GM12878 (cell line): ENCODE results near the gene YPEL2. TPM values are rescaled to one million over a fixed set of nuclear protein-coding genes. Genes with fewer than 3 reads are reported as not detected.

Experiments used
- ATAC-seq: fragments of 200-7000 bp; cut with Tn5 transposase; 3 replicates; pipeline ENCODE4 v1.9.1; 2020; ENCODE audit warnings: mild to moderate bottlenecking, moderate library complexity
- BruUV-seq: library from RNA; stranded (reverse); fragments of 400-500 nt; replicated peaks from 2 replicates; lab custom pipeline; 2021; lab: Mats Ljungman, UMichigan
- CTCF ChIA-PET: fragments of 300-600 bp; sonication (Branson Sonifier 250); formaldehyde crosslinking; extraction: SDS; loops from one replicate; lab custom pipeline; 2021; ENCODE audit warnings: inconsistent platforms; lab: Yijun Ruan, JAX
- POLR2A ChIA-PET: fragments of 350-600 bp; formaldehyde crosslinking; extraction: SDS; loops from one replicate; lab custom pipeline; 2021; ENCODE audit warnings: inconsistent platforms; lab: Charles Lee
- RAD21 ChIA-PET: fragments of 300-600 bp; sonication (Branson Sonifier 250); formaldehyde crosslinking; loops from one replicate; lab custom pipeline; 2023; ENCODE audit warnings: antibody characterized with exemption; ENCODE audit not compliant: unreplicated experiment; lab: Charles Lee
- SMC1A ChIA-PET: fragments of 300-600 bp; sonication (Branson Sonifier 250); formaldehyde crosslinking; loops from one replicate; lab custom pipeline; 2023; ENCODE audit not compliant: unreplicated experiment, uncharacterized antibody; lab: Charles Lee
- DNase-seq: peaks from one replicate; pipeline ENCODE4 v3.0.0-alpha.2; 2011; ENCODE audit warnings: low read depth, low spot score
- FAIRE-seq: peaks from 3 replicates; lab custom pipeline; 2011; peaks lifted over from hg19 to GRCh38; lab: Jason Lieb, UNC
- H2AFZ ChIP-seq: 2 replicates; pipeline ENCODE4 v1.6.0; 2011; ENCODE audit warnings: low read depth, low read length, control low read depth; ENCODE audit not compliant: control insufficient read depth
- H3K27ac ChIP-seq: 2 replicates; pipeline ENCODE4 v1.5.1; 2011; ENCODE audit warnings: control low read depth; ENCODE audit not compliant: control insufficient read depth, insufficient read depth
- H3K27me3 ChIP-seq, 2 experiments: replicated peaks in 1 of 2; 2 replicates each; pipeline versions ENCODE4 v1.6.0 to v1.6.1; 2011; ENCODE audit warnings: low read length in 1 of 2; ENCODE audit not compliant: control insufficient read depth in 2 of 2, insufficient read depth in 2 of 2
- H3K36me3 ChIP-seq, 2 experiments: 2 replicates each; pipeline ENCODE4 v1.5.1; 2011; ENCODE audit warnings: low read length in 1 of 2; ENCODE audit not compliant: control insufficient read depth in 2 of 2, insufficient read depth in 2 of 2
- H3K4me1 ChIP-seq: 2 replicates; pipeline ENCODE4 v1.6.1; 2011; ENCODE audit warnings: mild to moderate bottlenecking, low read length, moderate library complexity, mixed read lengths; ENCODE audit not compliant: control insufficient read depth, insufficient read depth
- H3K4me2 ChIP-seq: 2 replicates; pipeline ENCODE4 v1.6.0; 2011; ENCODE audit warnings: control low read depth; ENCODE audit not compliant: control insufficient read depth, insufficient read depth
- H3K4me3 ChIP-seq: fragments of 200-600 bp; sonication (generic); 2 replicates; pipeline ENCODE4 v1.5.1; 2016
- H3K79me2 ChIP-seq: 2 replicates; pipeline ENCODE4 v1.6.0; 2011; ENCODE audit warnings: low read length; ENCODE audit not compliant: control insufficient read depth, insufficient read depth
- H3K9ac ChIP-seq: 2 replicates; pipeline ENCODE4 v1.8.0; 2011; ENCODE audit warnings: low read length, control low read depth, mixed read lengths; ENCODE audit not compliant: control insufficient read depth, insufficient read depth
- H3K9me3 ChIP-seq: replicated peaks from 3 replicates; pipeline ENCODE4 v1.5.1; 2011; ENCODE audit warnings: mild to moderate bottlenecking, low read length; ENCODE audit not compliant: control insufficient read depth, insufficient read depth
- H4K20me1 ChIP-seq: 2 replicates; pipeline ENCODE4 v1.6.0; 2011; ENCODE audit not compliant: control insufficient read depth, insufficient read depth
- ESRRA ChIP-seq: IDR thresholded peaks from 2 replicates; pipeline ENCODE4 v1.6.1; 2012; ENCODE audit warnings: mild to moderate bottlenecking, low read length, improper control_type of control experiment
- RELA ChIP-seq: fragments of 450-650 bp; IDR thresholded peaks from 2 replicates; pipeline ENCODE4 v1.8.0; 2014; ENCODE audit warnings: borderline replicate concordance; ENCODE audit not compliant: partially characterized antibody
- WGBS: methylation state at CpG from one replicate; pipeline ENCODE4 v1.1.6; 2016; ENCODE audit warnings: low lambda C conversion rate; ENCODE audit not compliant: insufficient replicate concordance, insufficient coverage; ENCODE audit errors: missing lambda C conversion rate; 5-methylcytosine and 5-hydroxymethylcytosine counted together
- in situ Hi-C: fragments of 300-500 bp; cut with MboI; formaldehyde crosslinking; loops from 9 replicates; pipeline ENCODE4 v1.14.3; 2018; ENCODE audit warnings: mixed read lengths
- intact Hi-C: fragments of 100-400 bp; cut with micrococcal nuclease; formaldehyde crosslinking; loops from one replicate; pipeline ENCODE4 v1.14.2; 2022; ENCODE audit not compliant: unreplicated experiment
- polyA plus RNA-seq, 11 experiments: library from polyadenylated mRNA; depleted of rRNA in 4 of 11; unstranded in 6 of 11; stranded (reverse) in 5 of 11; fragments of >200 nt; fragmentation: Nextera tagmentation in 4 of 11; fragmentation: Illumina TruSeq in 1 of 11; extraction: Ambion mirVana in 4 of 11; extraction: Trizol in 1 of 11; gene quantifications; 1 replicate in 1 of 11; 2 replicates in 10 of 11; pipeline versions ENCODE4 v1.2.1 to v1.2.3, GENCODE V29; 2011 to 2016; ENCODE audit warnings: inconsistent platforms in 2 of 11, missing spikeins in 2 of 11, low read depth in 1 of 11
- total RNA-seq, 4 experiments: library from RNA; depleted of rRNA in 3 of 4; stranded (reverse); fragments of >200 nt in 3 of 4; fragmentation: Illumina TruSeq in 1 of 4; extraction: Trizol in 1 of 4; gene quantifications; 2 replicates each; pipeline versions ENCODE4 v1.2.1 to v1.2.3, GENCODE V29; 2013 to 2021
- TF ChIP-seq, protein P1 (sequence below): fragments of 450-650 bp; IDR thresholded peaks from 2 replicates; pipeline ENCODE4 v1.6.1; 2017; ENCODE audit warnings: borderline replicate concordance

Gene YPEL2
- total and polyA plus RNA-seq, 10 of the 15 experiments (the other 5 are each of a cell fraction or from before 2014, with no cell fraction given), result 0.11 to 8.1 (median 0.48) TPM

DNA sequence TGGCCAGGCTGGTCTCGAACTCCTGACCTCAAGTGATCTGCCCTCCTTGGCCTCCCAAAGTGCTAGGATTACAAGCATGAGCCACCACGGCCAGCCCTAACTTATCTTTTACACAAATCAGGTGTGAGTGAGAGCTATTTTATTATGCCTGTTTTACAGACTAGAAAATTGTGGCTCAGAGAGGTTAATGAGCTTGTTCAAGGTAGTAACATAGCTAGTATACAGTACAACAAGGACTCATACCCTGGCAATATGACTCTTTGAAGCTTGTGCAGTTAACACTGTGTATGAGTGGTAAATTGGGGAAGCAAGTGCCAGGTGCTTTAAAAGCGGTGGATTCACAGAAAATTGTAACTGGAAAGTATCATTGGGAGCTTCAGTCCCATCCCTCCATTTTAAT, 49.0 kb downstream of the YPEL2 start:
- Histone ChIP-seq H3K4me2 (no peak overlapping the region), H3K36me3 (no peaks in the 10 kb centered on the region), H3K27ac (no peak overlapping the region), H3K9ac (no peak overlapping the region)
- FAIRE-seq, result no peak
- SMC1A ChIA-PET, result interaction anchor here (0.9 to 1.8 kb wide), 4 partner anchors 12 to 51 kb away, joined by 3 to 5 read pairs (median 3); no protein-coding TSS in a partner anchor
- intact Hi-C loops, result no loop called here
- TF ChIP-seq, protein P1, sequence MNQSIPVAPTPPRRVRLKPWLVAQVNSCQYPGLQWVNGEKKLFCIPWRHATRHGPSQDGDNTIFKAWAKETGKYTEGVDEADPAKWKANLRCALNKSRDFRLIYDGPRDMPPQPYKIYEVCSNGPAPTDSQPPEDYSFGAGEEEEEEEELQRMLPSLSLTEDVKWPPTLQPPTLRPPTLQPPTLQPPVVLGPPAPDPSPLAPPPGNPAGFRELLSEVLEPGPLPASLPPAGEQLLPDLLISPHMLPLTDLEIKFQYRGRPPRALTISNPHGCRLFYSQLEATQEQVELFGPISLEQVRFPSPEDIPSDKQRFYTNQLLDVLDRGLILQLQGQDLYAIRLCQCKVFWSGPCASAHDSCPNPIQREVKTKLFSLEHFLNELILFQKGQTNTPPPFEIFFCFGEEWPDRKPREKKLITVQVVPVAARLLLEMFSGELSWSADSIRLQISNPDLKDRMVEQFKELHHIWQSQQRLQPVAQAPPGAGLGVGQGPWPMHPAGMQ, result no peak
- TF ChIP-seq, all 136 proteins: peak for 0
- Histone ChIP-seq H2AFZ (no peak overlapping the region), H3K79me2 (no peaks in the 10 kb centered on the region), H3K9me3 (no peaks in the 10 kb centered on the region; the same call in 2 of the 3 replicates), H3K27me3 (no peaks in the 10 kb centered on the region), H4K20me1 (no peaks in the 10 kb centered on the region), H3K4me3 (no peak overlapping the region), H3K4me1 (peaks cover 16% of the 10 kb centered on the region)
- CTCF ChIA-PET, result interaction anchor here (0.6 to 1.3 kb wide), 4 partner anchors 22 to 1236 kb away, joined by 3 to 4 read pairs (median 3); no protein-coding TSS in a partner anchor
- POLR2A ChIA-PET, result no interaction called here
- no TSS peak for BruUV-seq
- ATAC-seq (no peak), DNase-seq (no peak)
- RAD21 ChIA-PET, result interaction anchor here (1.4 kb wide), 1 partner anchor 50 kb away, joined by 3 read pairs; no protein-coding TSS in a partner anchor
- in situ Hi-C loops, result no loop called here
- WGBS, result 59% methylated on average over 3 of the region's 3 CpGs

DNA sequence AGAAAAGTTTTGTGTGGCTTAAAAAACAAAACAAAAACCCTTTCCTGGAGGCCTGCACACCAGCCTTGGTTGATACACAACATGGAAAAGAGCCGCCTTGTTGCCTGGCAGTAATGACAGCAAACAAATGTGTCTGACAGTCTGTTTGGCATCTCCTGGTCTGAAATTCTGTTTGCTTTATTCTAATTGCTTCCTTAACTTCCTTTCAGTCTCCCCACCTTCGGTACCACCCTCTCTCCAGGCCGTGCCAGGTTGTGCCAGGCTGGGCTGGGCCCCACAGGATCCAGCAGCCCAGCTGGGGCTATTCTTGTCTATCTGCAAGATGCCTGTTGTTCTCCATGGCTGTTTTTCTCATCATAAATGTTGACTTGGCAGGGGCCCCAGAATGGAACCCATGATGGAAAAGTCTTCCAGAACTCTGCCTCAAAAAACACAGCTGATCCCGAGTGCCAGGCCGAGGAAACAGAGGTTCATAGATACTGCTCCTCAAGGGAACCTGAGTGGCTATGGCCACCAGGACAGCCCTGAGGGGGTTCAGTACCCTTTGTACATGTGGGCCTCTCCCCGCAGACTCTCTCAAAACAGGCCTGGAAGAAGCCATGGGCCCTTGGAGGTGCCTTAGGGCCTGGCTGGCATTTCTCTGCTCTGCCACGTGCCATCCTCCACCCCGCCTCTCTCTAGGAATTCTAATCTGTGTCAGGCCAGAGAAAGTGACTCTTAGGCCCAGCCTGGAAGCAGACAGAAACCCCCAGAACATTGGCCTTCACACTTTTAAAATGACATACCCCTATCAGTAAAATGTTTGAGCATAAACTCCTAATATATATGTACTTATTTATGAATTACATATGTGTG, 50.5 kb downstream of the YPEL2 start:
- no peak for ATAC-seq
- TF ChIP-seq RELA (no peak), ESRRA (no peak)
- in situ Hi-C loops, result no loop called here
- Histone ChIP-seq H3K9ac (no peak overlapping the region), H3K4me1 (peaks cover 6% of the 10 kb centered on the region; the same call in 1 of the 2 replicates), H3K36me3 (no peaks in the 10 kb centered on the region; a peak in 1 of 4 replicates), H3K4me2 (no peak overlapping the region), H4K20me1 (no peaks in the 10 kb centered on the region), H3K27me3 (no peaks in the 10 kb centered on the region), H3K9me3 (no peaks in the 10 kb centered on the region), H3K4me3 (no peak overlapping the region), H3K79me2 (no peaks in the 10 kb centered on the region), H2AFZ (no peak overlapping the region), H3K27ac (no peak overlapping the region)
- ChIA-PET RAD21 (no interaction called here), SMC1A (interaction anchor here (1.4 kb wide), 1 partner anchor 35 kb away, joined by 3 read pairs; no protein-coding TSS in a partner anchor), POLR2A (no interaction called here), CTCF (interaction anchor here (0.9 to 1.2 kb wide), 2 partner anchors 45 to 52 kb away, joined by 3 read pairs; no protein-coding TSS in a partner anchor)
- no peak for DNase-seq
- 83% methylated on average over 8 of the region's 8 CpGs for WGBS
- intact Hi-C loops, result no loop called here
- FAIRE-seq, result no peak
- no TSS peak for BruUV-seq
